ENCODE results near the gene BCKDK. TPM values are rescaled to one million over a fixed set of nuclear protein-coding genes. Genes with fewer than 3 reads are reported as not detected.
A peak's percentile ranks its signal among the peaks of the same experiment; 100 is the strongest.

Gene BCKDK
- total and polyA plus RNA-seq, 2 of the 8 experiments (the other 6 are each of a cell fraction or from before 2014, with no cell fraction given): 49.6 to 77.1 TPM

DNA sequence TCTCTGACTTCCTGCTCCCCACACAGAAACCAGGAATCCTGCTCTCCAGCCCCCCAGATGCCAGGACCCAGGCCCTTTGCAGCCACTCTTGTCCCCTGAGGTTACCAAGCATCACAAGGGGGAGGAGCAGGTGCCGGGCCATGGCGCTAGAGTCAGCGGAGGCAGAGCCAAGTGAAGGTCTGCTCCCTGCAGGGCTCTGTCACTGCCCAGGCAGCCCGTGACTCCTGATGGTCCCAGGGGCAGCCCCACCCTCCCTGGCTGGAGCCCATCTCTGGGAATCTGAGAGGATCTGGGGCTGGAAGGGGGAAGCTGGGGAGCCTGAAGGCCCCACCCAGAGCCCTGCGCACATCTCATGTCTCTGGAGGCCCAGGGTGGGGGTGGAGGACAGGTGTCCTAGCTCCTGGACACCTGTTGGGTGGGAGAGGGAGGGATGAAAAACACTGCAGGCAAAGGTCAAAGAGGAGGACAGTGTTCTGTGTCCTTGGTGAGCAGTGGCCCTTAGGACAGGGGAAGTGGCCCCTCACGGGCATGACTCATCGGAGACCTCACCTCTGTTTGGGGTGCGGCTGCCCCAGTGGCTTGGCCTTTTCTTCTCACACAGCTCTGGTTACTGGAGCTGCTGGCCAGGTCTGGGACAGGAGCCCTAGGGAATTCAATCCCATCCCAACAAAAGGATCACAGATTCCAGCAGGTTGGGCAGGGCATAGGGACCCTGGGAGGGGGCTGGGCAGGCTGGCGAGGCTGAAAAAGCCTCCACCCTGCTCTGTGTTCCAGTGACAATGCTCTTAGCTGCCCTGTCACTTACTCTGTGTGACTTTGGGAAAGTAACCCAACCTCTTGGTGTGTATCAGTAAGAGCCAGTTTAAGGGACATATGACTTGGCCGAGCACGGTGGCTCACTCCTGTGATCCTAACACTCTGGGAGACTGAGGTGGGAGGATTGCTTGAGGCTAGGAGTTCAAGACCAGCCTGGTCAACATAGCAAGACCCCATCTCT lies 42.0 kb downstream of the BCKDK start, which contains the start of gene PRSS36:
TSS of gene PRSS36 (minus strand) at position 173 of the 997 bp plus-strand sequence. CDS start at position 142, 31 bp downstream.
- no peak for FAIRE-seq
- Histone ChIP-seq H2BK15ac (ENCODE audit: low read length) (peak within 1 kb of the TSS; percentile 81), H3K27ac (ENCODE audit: low read depth, low read length) (no peak within 1 kb of the TSS), H3K4me1 (replicated peaks in 1 of 4; ENCODE audit: control insufficient read depth in 3 of 4, insufficient read depth in 4 of 4, low read length in 3 of 4) (peaks cover 0 to 18% (median 4%) of the 10 kb centered on the region in 4 experiments; a peak in 5 of 7 replicates), H3K79me1 (ENCODE audit: low read depth, low read length) (no peaks in the 10 kb centered on the region), H3K23ac (ENCODE audit: insufficient read length) (no peak within 1 kb of the TSS), H3K4ac (replicated peaks; ENCODE audit: insufficient read length, low read depth, low read length) (no peak within 1 kb of the TSS), H3K56ac (replicated peaks; ENCODE audit: insufficient read length, low read depth, low read length) (no peak within 1 kb of the TSS), H2BK12ac (ENCODE audit: low read depth, low read length) (0 out of 2 replicates have a peak within 1 kb of the TSS, but pooled peaks have one; percentile 53), H2BK20ac (ENCODE audit: low read length) (no peak within 1 kb of the TSS), H4K5ac (ENCODE audit: insufficient read length, low read depth, low read length) (no peak within 1 kb of the TSS), H3K4me2 (ENCODE audit: insufficient read depth in 1 of 2, low read depth in 2 of 2, low read length in 2 of 2) (peak within 1 kb of the TSS; percentile 57 to 77; a peak in 3 of 4 replicates), H4K91ac (replicated peaks; ENCODE audit: insufficient read length, low read length) (no peak within 1 kb of the TSS), H3K79me2 (ENCODE audit: control insufficient read depth in 1 of 2, insufficient read depth in 2 of 2, low read length in 2 of 2) (no peaks in the 10 kb centered on the region), H2AFZ (ENCODE audit: low read length) (no peak within 1 kb of the TSS), H3K9me3 (ENCODE audit: insufficient read depth in 2 of 2, low read depth in 1 of 2, low read length in 1 of 2) (no peaks in the 10 kb centered on the region), H3K14ac (ENCODE audit: insufficient read length) (no peak within 1 kb of the TSS), H2BK120ac (replicated peaks; ENCODE audit: low read depth, low read length) (no peak within 1 kb of the TSS), H2AK5ac (ENCODE audit: low read depth, low read length) (no peak within 1 kb of the TSS; the same call in 1 of the 2 replicates), H3K36me3 (ENCODE audit: control insufficient read depth in 2 of 4, insufficient read depth in 4 of 4, low read length in 3 of 4) (no peaks in the 10 kb centered on the region), H3K4me3 (ENCODE audit: extremely low read depth in 1 of 4, insufficient read depth in 2 of 4, low read depth in 3 of 4, low read length in 4 of 4) (peak within 1 kb of the TSS in 1 of 4 experiments; percentile 59; a peak in 1 of 8 replicates), H4K20me1 (replicated peaks in 1 of 2; ENCODE audit: control insufficient read depth in 1 of 2, insufficient read depth in 2 of 2, low read length in 2 of 2) (no peaks in the 10 kb centered on the region), H2BK5ac (ENCODE audit: low read depth, low read length) (peak within 1 kb of the TSS; percentile 26; the same call in 1 of the 2 replicates), H3K23me2 (ENCODE audit: low read depth, low read length) (peaks cover 7% of the 10 kb centered on the region; the same call in 1 of the 2 replicates), H3K18ac (ENCODE audit: extremely low read depth, low read length) (peak within 1 kb of the TSS; percentile 19; the same call in 1 of the 2 replicates), H4K8ac (ENCODE audit: extremely low read depth, insufficient read depth, low read length) (no peak within 1 kb of the TSS; the same call in 1 of the 2 replicates), H3K27me3 (replicated peaks in 1 of 4; ENCODE audit: control insufficient read depth in 3 of 4, extremely low read depth in 1 of 4, insufficient read depth in 3 of 4, low read length in 3 of 4) (peaks cover 0 to 11% (median 5%) of the 10 kb centered on the region in 4 experiments; a peak in 4 of 7 replicates), H3K9ac (replicated peaks in 1 of 4; ENCODE audit: extremely low read depth in 1 of 4, low read depth in 3 of 4, low read length in 3 of 4) (no peak within 1 kb of the TSS)
- DNase-seq (ENCODE audit: low read depth in 1 of 2, low spot score in 2 of 2): no peak
- TF ChIP-seq JUND (IDR thresholded peaks at IDR 0.05; ENCODE audit: low read length) (0 out of 2 replicates have a peak, but pooled peaks have one; percentile 26), GABPA (IDR thresholded peaks at IDR 0.05; ENCODE audit: borderline replicate concordance, insufficient read depth, low read length) (no peak)
- WGBS, 2 experiments (ENCODE audit: extremely low coverage in 1 of 2, insufficient coverage in 1 of 2, insufficient read length in 1 of 2, insufficient replicate concordance in 2 of 2, low coverage in 1 of 2, low lambda C conversion rate in 2 of 2, missing lambda C conversion rate in 1 of 2): 87% methylated on average over 6 of the region's 11 CpGs; no CpG with 5 or more reads in 1 of the 2 experiments
- ChIA-PET CTCF (ENCODE audit: partially characterized antibody) (interaction anchor here (1.0 to 1.5 kb wide), 4 partner anchors 8 to 72 kb away, joined by 3 to 6 read pairs (median 4); no protein-coding TSS in a partner anchor), POLR2A (ENCODE audit: partially characterized antibody) (interaction anchor here (0.5 to 34.9 kb wide), 7 partner anchors 8 to 48 kb away, joined by 3 to 713 read pairs (median 5); partner anchors contain the start of genes BCKDK, FUS, KAT8 and PRSS8)
